ENCODE data around the gene AUTS2.

Gene AUTS2

DNA sequence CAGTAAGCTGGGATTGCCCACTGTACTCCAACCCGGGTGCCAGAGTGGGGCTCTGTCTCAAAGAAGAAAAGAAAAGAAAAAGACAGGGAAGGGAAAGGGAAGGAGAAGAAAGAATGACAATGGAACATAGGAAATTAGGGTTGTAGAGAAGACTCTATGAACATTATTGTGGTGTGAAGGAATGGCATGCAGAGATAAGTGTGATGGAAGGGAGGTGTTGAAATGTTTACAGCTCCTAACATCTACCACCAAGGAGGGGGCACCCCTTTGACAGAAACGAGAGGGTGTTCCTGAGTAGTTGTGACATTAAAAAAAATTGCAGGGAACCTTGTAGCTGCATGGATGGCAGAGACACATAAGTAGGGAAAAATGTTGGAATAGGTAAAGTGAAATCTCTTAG lies 27.5 kb downstream of the AUTS2 start:
- no peak for DNase-seq

DNA sequence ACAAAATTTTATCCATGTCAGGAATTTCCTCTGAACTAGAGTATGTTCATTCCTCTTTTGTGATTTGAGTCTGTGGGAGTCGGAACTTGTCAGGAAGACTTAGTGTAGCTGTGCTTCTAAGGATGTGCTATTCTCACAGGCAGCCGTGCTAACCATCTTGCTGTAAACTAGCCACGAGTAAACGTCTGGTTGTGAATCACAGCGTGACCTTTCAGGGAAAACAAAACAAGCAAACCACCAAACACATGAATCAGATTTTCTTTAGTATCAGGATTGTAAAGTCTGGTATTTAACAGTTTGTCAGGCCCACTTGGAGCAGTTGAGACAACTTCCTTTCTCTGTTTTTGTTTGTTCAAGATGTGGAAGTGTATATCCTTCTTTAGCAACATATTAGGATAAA lies 32.0 kb downstream of the AUTS2 start:
- no peak for DNase-seq

DNA sequence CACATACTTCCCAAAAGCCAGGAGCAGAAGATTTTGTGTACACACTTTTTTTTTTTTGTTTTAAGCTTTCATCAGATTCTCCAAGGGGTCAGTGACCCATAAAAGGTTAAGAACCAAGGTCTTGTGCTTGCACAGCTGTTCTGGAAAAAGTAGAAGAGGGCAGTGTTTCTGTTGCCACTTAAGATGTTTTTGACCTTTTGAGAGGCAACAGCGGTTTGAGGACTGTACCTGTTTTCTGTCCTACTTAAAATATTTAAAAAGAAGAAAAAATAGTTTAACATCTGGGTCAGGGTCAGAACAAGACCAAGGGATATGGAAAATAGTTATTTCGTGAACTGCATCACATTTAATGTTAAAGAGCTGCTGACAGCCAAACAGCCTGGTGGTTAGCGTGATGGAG lies 32.9 kb downstream of the AUTS2 start:
- DNase-seq, result no peak

DNA sequence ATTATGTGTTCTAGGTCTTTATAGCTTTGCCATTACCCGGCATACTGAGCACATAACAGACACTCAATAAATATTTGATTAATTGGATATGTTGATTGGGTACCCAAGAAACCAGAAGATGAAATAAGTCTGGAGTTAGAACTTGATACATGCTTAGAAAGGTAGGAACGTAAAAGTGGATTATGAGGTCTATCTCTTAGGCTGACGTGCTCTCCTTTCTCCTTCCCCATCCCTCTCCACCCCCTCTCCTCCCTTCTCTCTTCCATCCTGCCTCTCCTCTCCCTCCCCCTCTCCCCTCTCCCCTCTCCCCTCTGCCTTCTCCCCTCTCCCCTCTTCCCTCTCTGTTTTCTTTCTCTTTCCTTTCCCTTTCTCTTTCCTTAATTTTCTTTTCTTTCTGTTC lies 34.0 kb downstream of the AUTS2 start:
- no peak for DNase-seq

DNA sequence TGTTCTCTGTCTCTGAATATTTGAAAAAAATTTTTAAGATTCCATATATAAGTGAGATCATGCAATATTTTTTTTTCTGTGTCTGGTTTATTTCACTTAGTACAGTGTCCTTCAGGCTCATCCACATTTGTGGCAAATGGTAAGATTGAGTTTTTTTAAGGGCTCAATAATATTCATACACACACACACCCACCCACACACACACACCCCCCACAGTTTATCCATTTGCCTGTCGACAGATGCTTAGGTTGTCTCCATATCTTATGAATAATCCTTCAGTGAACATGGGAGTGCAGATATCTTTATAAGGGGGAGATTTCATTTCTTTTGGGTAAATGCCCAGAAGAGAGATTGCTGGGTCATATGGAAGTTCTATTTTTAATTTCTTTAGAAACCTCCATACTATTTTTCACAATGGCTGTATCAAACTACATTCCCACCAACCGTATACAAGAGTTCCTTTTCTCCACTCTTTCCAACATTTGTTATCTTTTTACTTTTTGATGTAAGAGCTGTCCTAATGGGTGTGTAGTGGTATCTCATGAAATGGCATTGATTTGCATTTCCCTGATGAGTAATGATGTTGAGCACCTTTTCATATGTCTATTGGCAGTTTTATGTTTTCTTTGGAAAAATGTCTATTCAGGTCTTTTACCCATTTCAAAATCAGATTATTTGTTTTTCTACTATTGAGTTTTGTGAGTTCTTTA lies 35.0 kb downstream of the AUTS2 start:
- no peak for DNase-seq

DNA sequence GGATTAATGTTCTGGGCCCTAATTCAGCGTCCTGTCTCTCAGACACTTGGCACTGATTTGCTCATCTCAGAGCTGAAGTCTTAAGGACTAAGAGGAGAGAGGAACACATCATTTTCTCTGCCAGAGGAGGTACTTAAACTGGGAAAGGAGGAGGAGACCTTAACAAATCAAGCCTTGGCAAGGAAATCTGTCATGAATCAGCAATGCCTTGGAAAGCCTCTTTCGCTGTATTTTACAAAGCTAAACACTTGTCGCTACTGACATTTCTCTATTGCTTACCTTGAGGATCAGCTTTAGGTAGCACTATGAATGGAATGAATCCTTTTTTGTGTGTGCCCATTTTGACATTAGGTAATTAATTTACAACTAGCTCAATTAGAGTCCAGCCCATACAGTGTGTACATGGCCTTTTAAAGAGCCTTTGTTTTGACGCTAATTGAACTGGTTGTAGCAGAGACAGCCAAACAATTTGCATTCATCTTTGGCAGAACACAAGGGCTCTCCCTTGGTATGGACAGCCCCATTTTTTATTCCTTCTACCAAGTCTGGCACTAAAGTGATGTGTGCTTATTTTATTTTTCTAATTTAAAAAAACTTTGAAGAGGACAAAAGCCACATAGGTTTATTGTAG lies 37.4 kb downstream of the AUTS2 start:
- DNase-seq, result no peak

DNA sequence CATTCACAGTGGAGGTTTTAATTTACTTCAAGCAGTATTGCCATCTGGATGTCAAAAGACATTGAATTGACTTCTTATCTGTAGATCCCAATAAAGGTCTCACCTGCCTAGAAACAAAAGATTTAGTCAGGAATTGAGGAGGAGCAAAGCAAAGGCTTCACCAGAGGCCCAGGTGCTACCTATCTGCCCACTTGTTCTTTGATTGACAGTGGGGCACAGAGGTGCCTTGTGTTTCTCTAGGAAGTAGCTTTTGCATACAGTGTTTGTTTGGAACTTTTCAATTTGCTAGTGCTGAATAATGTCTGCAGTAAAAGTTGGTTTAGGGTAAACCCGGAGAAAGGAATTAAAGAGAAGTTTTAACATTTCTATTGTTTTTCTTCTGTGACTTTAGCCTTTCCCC lies 40.4 kb downstream of the AUTS2 start:
- DNase-seq, result no peak

DNA sequence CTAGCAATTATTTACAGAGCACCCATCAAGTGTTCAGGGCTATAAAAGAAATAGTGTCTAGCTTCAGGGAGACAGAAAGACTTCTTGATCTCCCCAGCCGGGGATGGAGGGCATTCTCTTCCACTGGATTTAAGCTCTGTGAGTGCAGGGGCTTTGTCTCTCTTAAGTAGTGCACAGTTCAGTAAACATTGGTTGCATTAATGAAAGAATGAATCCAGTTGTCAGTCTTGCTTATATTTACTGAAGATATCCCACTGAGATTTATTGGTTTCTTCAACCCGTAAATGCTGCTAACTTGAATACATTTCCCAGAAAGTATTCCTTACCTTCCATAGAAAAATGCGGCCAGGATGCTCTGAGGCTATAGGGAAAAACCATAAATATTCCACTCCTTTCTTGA lies 41.9 kb downstream of the AUTS2 start:
- no peak for DNase-seq

DNA sequence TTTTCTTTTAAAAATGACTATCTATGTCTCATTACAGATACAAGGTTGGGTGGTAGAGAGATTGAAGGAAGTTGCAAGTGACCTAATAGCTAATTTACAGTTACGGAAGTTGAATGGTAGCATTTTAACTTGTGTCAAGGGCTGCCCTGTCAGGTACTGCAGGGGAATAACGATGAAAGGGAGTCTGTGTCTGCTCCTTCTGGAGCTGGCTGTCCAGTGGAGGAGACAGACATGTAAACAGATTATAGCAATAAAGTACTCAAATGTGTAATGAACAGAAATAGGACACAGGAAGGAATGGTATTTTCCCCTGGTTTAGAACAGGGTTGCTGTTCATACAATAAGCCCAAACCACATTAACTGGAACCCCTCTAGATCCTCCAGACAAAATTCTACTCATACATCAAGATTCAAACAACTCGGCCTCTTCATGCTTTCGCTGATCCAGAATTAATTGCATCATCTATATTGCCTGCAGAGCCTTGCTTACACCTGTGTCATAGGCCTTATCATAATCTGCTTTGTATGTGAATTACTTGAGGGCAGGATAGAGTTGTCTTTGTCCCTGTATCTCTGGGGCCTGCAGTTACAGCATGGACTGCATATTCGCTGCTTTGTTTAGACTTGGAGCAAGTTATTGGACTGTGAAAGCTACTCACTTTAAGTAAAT lies 42.8 kb downstream of the AUTS2 start:
- no peak for DNase-seq

DNA sequence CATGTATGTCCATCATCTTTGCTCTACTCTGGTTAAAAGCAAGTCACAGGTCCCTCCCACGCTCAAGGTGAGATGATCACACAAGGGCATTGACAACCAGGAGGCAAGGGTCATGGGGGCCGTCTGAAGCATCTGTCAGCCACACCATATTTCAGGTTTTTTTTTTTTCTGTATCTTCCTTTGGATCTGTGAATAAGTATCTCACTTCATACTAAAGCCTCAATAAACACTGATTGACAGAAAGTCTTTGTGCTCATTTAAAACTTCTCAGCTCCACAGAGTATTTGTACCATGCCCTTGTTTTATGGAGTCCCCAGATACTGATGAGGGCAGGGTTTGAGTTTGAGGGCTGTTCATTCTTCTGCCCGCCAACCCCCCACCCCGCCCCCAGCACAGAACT lies 45.0 kb downstream of the AUTS2 start:
- DNase-seq, result no peak

DNA sequence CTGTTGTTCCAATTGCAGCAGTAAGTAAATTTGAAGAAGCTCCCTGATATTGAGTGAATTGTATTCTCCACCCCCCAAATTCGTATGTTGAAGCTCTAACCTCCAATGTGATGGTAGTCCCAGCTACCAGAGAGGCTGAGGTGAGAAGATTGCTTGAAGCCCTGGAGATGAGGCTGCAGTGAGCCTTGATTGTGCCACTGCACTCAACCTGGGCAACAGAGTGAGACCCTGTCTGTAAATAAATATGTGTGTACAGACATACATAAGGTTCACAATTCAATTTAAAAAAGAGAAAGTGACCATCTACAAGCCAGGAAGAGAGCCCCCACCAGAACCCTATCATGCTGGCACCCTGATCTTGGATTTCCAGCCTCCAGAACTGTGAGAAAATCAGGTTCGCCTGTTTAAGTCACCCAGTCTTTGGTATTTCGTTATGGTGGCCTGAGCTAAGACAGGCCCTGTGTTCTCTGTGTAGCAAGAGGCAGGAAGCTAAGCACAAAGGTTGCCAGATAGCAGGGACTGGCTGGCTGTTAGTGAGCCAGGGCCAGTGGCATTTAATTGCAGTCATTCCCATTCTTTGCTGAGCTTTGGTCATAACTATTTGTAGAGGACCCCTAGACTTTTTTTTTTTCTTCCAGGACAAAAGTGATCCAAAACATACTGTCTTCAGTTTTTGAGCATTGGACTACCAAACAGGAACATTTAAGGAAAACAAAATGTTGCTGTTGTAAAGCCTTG lies 45.6 kb downstream of the AUTS2 start:
- no peak for DNase-seq

DNA sequence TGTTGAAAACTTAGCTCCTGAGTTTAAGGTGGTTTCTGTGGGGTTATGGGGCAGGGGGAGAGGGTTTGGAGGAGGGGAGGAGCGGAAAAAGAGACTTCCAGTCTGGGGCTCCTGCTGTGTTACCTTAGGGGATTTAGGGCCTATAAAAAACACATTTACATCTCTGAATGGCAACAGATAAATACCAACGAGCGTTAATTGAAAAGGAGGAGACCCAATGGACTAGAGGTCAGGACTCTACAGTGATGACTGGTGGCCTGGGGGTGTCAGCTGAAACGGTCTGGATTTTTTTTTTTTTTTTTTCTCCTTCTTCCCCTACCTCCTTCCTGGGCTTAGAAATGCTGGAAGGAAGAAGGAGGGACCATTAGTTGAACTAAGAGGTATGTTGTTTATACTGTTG lies 47.4 kb downstream of the AUTS2 start:
- DNase-seq, result no peak

DNA sequence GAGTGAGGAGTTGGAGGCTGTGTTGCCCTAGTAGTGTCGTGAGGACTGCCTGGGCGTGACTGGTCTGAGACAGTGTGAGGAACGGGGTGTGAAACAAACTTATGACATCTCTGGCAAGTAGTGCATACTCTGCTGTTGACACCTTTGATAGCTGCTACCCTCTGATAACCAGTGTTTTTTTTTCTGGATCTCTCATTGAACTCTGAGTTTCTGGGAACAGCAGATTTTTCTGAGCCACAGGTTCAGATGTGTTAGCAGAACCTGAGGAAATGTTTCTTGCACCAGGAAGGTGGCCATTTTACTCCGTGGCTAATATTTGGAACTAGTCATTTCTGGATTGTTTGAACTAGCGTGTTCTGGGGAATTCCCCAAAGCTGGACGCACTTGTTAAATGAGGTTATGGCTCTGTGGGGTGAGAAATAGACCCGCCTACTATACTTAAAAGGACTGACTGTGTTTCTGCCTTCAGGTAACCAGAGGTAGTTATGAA lies 52.9 kb downstream of the AUTS2 start:
- no peak for DNase-seq

DNA sequence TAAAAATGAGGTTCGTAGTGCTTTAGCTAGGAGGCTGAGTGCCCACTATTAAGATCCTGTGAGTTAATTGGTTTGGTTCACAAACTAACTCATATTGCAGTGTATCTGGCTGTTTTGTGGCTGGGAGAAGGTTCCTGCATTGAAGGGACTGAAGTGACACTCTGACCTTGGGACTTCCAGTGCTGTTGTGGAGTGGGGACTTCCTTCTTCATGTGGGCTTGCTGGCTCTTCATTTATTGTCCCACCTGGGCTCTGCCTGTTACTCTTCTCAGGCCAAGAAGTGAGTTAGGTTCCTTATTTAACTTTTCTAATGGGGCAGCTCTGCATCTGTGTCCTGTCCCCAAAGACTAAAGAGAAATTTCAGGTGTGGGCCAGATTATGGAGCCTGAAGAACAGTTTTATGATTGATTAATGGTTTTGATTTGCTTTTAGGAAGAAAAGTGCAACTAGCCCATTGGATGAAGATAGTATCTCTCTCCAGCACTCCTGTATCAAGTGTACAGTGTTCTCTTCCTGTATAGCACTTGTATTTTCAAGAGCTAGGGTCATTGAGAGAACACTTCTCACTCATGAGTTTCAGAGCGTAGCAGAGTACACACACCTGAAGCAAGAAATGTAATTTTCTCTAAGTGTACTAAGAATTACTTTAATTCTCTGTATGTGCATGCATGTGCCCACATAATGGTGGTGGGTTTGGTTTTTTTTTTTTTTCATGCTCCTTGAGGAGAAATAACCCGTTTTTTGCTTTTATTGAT lies 54.8 kb downstream of the AUTS2 start:
- no peak for DNase-seq

DNA sequence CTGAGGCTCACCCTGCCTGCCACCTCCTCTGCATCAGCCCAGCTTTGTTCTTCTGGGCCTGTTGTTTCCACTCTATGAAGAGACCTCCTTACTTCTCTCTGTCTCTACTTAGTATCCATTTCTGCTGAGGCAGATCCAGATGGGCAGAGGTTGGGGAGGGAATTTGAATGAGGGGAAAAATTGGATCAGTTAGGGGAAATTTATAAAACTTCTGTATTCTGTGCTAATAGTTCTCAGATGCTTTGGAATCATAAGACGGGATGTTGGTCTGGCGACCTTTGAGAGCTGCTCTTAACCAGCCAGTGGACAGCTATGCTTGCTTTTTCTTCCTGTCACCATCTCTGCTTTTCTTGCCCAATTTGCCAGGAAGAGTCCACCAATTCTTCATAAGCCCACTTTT lies 55.5 kb downstream of the AUTS2 start:
- DNase-seq, result no peak

DNA sequence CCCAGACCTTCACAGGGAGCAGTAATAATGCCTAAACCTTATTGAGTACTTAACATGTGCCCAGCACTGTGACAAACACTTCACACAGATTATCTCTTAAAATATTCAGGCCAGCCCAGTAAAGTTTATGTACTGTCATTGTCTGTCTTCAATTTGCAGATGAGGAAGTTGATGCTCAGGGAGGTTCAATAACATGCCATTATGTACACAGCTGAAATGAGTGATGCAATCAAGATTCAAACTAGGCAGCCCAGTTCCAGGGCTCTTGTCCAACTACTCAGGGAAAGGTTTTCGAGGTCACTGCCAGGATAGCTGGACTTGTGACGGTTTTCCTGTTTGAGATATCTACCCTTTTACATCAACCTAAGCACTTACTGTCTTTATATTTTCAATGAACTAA lies 56.1 kb downstream of the AUTS2 start:
- DNase-seq, result peak; percentile 85

DNA sequence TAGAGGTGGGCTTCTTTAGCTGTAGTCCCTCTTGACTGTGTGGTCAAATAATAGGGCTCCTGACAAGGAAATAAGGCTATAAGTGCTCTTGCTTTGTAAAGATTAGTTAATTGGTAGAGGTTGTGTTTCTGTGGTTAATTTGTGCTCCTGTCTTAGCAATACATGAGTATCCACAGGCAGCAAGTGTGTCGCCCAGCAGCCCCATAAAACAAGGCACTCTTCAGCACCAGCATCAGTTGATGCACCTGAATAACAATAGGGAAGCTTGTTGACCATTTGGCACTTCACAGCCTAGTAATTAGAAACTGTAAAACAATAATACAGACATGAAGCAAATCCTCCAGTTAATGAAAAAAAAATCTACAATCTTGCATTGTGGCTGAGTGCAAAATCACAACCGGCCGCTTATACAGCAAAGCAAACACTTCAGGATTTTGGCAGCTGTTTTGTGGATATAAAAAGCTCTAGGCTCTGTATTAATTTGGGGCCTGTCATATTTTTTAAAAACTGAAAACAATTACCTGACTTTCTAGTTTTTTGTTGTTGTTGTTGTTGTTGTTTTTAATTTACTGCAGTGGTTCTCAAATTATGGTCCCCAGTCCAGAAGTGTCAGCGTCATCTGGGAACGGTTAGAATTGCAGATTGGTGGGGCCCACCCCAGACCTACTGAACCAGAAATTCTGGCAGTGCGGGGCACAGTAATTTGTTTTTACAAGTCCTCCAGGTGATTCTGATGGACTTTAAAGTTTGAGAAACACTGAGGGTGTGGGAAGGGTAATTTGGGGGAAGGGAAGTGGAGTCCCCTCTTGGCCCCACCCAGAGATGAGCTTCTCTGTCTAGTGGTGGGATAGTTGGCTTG lies 56.8 kb downstream of the AUTS2 start:
- peak; percentile 87 for DNase-seq

DNA sequence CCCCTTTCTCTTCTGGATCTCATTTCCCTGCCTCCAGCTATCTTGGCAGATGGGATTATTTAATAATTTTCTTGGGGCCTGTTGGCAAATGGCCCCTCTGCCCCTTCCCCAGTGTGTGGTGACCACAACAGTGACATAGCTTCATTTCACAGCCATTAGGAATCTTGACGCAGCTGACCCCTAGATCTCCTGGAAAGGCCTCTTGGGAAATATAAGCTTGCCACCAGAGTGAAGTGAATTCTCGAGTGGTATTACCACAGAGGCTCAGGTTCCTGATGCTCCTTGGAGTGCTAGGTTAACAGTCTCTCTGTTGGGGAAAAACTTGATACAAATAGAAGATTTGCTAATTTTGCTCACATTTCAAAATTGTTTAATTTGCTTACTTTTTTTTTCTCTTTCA lies 57.8 kb downstream of the AUTS2 start:
- DNase-seq, result no peak

DNA sequence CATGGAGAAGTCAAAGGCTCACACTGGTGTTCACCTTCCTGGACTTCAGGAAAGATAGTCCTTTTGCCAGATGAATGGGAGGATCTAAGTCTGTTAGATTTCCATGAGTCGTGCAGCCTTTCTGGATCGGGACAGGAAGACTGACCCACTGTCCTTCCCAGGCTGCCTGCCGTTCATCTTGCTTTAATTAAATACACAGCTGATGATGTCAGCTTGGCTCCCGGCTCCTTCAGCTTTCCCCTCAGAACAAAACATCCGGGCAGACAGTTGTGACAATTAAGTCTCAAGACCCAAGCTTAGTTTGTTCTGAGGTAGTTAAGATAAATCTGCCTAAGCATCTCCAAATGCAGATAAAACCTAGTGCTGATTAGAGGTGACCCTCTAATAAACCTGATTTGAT lies 58.6 kb downstream of the AUTS2 start:
- peak; percentile 38 for DNase-seq

DNA sequence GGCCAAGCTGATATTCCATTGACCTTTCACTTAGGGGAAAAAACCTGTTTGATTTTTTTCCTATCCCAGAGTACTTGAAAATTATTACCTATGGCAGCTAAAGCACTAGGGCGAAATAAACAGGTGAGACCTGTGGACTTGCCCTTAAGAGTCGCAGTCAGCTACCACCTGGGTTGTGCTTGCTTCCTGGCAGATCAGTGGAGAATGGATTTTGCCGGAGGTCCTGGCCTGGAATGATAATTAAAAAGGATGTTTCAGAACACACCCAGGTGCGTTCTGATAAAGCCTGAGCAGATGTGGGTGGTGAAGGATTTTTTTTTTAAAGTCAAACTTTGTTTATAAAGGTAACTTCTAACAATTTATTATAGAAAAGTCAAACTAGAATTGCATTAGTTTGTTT lies 59.1 kb downstream of the AUTS2 start:
- no peak for DNase-seq

DNA sequence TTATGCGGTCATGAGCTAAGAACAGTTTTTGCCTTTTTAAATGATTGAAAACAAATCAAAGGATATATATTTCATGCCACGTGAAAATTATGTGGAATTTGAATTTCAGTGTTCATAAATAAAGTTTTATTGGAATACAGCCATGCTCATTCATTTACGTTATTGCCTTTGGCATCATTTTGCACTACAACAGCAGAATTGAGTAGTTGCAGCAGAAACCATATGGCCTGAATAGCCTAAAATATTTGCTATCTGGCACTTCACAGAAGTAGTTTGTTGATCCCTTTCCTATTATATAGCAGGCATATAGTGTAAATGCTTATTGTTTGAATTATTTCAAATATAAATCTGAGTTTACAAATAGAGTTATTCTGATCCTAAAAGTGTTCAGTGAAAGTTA lies 59.7 kb downstream of the AUTS2 start:
- DNase-seq, result no peak

DNA sequence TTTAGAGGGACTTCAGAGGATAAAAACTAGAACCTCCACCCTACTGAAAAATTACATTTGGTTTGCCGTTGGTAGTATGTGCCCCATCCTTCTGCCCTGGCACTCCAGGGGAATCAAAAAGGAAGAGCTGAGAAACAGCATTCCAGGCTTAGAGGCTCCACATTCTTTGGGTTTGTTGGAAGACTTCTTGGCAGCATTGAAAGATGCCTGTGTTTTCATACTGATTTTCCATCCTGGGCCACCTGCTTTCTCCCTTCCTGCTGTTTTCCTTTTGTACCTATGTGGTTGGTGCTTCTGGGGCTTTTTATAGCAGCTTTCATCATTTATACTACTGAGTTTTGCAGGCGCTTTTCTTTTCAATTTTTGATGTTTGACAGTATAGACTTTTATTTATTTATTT lies 61.7 kb downstream of the AUTS2 start:
- no peak for DNase-seq

All from NCI-H2029 (cell line).